OCI-LY3 (cell line): Measurements from ENCODE around the gene TRPT1.

Experiments
- H2AFZ ChIP-seq: fragments of 200-600, 300-600 bp; shearing (Covaris generic); 2 replicates; pipeline ENCODE4 v1.6.0; 2014; ENCODE audit warnings: antibody characterized with exemption, low read depth, low read length
- H3K27ac ChIP-seq: fragments of 200-600, 300-600 bp; sonication (generic); 2 replicates; pipeline ENCODE4 v1.5.1; 2014; ENCODE audit warnings: mild to moderate bottlenecking, low read length, moderate library complexity, mixed read lengths
- H3K27me3 ChIP-seq: fragments of 200-600, 300-600 bp; sonication (generic); 2 replicates; pipeline ENCODE4 v1.6.1; 2014; ENCODE audit warnings: low read depth, low read length, mixed read lengths
- H3K36me3 ChIP-seq: fragments of 200-600, 300-600 bp; sonication (generic); replicated peaks from 2 replicates; pipeline ENCODE3; 2014; ENCODE audit warnings: low read depth, low read length, mixed read lengths
- H3K4me1 ChIP-seq: fragments of 300-600, 200-600 bp; sonication (generic); 2 replicates; pipeline ENCODE4 v1.6.1; 2014; ENCODE audit warnings: low read length, mixed read lengths
- H3K4me2 ChIP-seq: fragments of 200-600, 300-600 bp; sonication (generic); 2 replicates; pipeline ENCODE4 v1.6.1; 2014; ENCODE audit warnings: low read length, mixed read lengths
- H3K4me3 ChIP-seq: fragments of 300-600, 200-600 bp; sonication (generic); 2 replicates; pipeline ENCODE4 v1.5.1; 2014; ENCODE audit warnings: antibody characterized with exemption, mild to moderate bottlenecking, low read length, moderate library complexity
- H3K79me2 ChIP-seq: fragments of 300-600, 200-600 bp; shearing (Covaris generic); 2 replicates; pipeline ENCODE4 v1.6.1; 2014; ENCODE audit warnings: mild to moderate bottlenecking, low read length, mixed read lengths
- H3K9ac ChIP-seq: fragments of 300-600, 200-600 bp; shearing (Covaris generic); 2 replicates; pipeline ENCODE4 v1.6.0; 2014; ENCODE audit warnings: mild to moderate bottlenecking, low read length, moderate library complexity
- H3K9me3 ChIP-seq: fragments of 200-600, 300-600 bp; shearing (Covaris generic); 2 replicates; pipeline ENCODE4 v1.6.1; 2014; ENCODE audit warnings: low read length, mixed read lengths; ENCODE audit not compliant: insufficient read depth
- H4K20me1 ChIP-seq: fragments of 200-600, 300-600 bp; sonication (generic); 2 replicates; pipeline ENCODE4 v1.6.1; 2016; ENCODE audit warnings: low read length, mixed read lengths; ENCODE audit not compliant: insufficient read depth
- EZH2phosphoT487 ChIP-seq: fragments of 200-600 bp; shearing (Covaris generic); IDR thresholded peaks from 2 replicates; pipeline ENCODE4 v1.6.1; 2018; ENCODE audit warnings: antibody characterized with exemption, mixed run types, low read depth
- TF ChIP-seq, protein P1 (sequence below): fragments of 200-600, 300-600 bp; sonication (generic); IDR thresholded peaks from 2 replicates; pipeline ENCODE4 v1.5.1; 2014; ENCODE audit warnings: antibody characterized with exemption, low read length, low read depth

The TRPT1 gene

DNA sequence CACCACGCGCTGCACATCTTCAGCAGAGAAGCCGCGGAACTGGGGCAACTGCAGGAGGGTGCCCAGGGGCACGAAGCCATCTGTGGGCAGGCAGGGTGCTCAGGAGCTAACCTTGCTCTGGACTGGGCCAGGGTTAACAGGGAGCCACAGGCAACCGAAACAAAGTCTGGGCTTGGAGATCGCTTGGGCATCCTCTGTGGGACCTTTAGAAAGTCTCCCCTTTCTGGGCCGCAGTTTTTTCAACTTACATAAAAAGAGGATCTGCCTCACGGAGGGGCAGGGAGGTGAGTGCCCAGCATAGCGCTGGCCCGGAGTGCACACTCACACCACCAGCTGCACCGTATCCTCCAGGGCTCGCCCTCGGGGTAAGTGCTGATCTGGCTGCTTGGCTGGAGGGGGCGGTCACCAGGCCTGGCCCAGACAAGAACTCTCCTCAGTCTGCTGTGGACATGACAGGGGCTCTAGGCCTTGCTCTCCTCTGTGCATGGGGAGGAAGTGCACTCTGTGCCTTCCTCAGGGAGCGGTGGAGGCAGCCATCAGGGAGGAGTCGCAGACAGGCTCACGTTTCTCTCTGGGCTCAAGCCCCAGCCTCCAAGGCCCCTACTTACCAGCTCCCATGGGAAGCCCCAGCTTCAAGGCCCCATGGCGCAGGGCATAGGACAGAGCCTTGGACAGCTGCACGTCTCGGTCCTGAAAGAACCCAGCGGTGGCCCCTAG lies 937 bp downstream of the TRPT1 start:
- TF ChIP-seq, protein P1, sequence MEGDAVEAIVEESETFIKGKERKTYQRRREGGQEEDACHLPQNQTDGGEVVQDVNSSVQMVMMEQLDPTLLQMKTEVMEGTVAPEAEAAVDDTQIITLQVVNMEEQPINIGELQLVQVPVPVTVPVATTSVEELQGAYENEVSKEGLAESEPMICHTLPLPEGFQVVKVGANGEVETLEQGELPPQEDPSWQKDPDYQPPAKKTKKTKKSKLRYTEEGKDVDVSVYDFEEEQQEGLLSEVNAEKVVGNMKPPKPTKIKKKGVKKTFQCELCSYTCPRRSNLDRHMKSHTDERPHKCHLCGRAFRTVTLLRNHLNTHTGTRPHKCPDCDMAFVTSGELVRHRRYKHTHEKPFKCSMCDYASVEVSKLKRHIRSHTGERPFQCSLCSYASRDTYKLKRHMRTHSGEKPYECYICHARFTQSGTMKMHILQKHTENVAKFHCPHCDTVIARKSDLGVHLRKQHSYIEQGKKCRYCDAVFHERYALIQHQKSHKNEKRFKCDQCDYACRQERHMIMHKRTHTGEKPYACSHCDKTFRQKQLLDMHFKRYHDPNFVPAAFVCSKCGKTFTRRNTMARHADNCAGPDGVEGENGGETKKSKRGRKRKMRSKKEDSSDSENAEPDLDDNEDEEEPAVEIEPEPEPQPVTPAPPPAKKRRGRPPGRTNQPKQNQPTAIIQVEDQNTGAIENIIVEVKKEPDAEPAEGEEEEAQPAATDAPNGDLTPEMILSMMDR: no peak
- no peak for TF ChIP-seq EZH2phosphoT487
- Histone ChIP-seq H2AFZ (no peak overlapping the region), H3K4me2 (peak overlapping the region; percentile 76), H3K36me3 (peaks cover 17% of the 10 kb centered on the region), H3K4me1 (peaks cover 19% of the 10 kb centered on the region), H3K9me3 (no peaks in the 10 kb centered on the region), H3K9ac (peak overlapping the region; percentile 96), H3K79me2 (peaks cover 17% of the 10 kb centered on the region), H3K27ac (peak overlapping the region; percentile 68), H4K20me1 (no peaks in the 10 kb centered on the region), H3K27me3 (no peaks in the 10 kb centered on the region), H3K4me3 (peak overlapping the region; percentile 95)

DNA sequence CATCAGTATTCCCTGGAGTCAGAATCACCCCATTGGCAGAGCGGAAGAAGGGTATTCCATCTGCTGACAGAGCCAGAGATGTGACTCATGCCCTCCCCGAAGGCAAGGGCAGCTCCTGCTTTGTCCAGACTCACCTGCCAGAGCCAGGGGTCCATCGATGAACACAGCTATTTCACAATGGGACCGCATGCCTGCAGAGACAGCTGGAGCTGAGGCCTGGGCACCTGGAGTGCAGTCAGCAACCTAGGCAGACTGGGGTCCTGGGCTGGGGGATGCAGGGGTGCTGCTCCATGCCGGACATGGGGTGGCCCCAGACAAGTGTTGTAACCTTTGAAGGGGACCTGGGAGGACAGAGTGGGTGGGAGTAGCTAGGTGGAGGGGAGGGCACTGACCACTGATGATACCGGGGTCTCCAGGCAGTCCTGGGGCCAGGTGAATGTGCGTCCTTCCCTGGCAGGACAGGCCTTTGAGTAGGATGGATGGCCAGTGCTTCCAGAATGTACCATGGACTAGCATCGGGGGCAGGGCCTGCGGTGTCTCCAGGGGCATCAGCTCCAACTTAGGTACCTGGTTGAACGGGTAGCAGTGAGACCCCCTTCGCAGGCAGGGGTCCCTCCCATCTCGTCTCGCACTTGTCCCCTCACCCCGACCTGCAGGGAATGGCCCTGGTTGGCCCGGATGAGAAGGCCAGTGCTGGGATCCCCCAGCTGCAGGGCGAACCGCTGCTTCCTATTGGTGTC lies 1.7 kb downstream of the TRPT1 start:
- Histone ChIP-seq H2AFZ (no peak overlapping the region), H3K27ac (no peak overlapping the region)

DNA sequence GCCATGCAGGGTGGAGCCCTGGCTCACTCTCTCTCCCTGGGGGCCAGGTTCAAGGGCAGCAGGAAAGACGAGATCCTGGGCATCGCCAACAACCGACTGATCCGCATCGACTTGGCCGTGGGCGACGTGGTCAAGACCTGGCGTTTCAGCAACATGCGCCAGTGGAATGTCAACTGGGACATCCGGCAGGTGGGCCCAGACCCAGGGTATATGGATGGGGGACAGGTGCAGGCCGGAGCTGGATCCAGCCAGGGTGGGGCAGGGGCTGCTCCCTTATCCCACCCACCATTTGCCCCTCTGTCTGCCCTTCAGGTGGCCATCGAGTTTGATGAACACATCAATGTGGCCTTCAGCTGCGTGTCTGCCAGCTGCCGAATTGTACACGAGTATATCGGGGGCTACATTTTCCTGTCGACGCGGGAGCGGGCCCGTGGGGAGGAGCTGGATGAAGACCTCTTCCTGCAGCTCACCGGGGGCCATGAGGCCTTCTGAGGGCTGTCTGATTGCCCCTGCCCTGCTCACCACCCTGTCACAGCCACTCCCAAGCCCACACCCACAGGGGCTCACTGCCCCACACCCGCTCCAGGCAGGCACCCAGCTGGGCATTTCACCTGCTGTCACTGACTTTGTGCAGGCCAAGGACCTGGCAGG lies 2.9 kb downstream of the TRPT1 start:
- Histone ChIP-seq H4K20me1 (no peaks in the 10 kb centered on the region), H3K9ac (no peak overlapping the region), H3K4me3 (no peak overlapping the region), H3K9me3 (no peaks in the 10 kb centered on the region), H3K4me1 (peaks cover 20% of the 10 kb centered on the region), H3K4me2 (no peak overlapping the region), H3K79me2 (peaks cover 17% of the 10 kb centered on the region), H3K27ac (no peak overlapping the region), H2AFZ (no peak overlapping the region), H3K27me3 (no peaks in the 10 kb centered on the region), H3K36me3 (peaks cover 33% of the 10 kb centered on the region)
- TF ChIP-seq, protein P1: no peak
- TF ChIP-seq EZH2phosphoT487: no peak

More for the DNA sequence above, 1.7 kb downstream of the TRPT1 start:
- Histone ChIP-seq H3K27me3 (no peaks in the 10 kb centered on the region), H3K79me2 (peaks cover 17% of the 10 kb centered on the region), H4K20me1 (no peaks in the 10 kb centered on the region), H3K4me3 (no peak overlapping the region), H3K4me1 (peaks cover 20% of the 10 kb centered on the region), H3K4me2 (no peak overlapping the region), H3K9me3 (no peaks in the 10 kb centered on the region), H3K9ac (no peak overlapping the region), H3K36me3 (peaks cover 24% of the 10 kb centered on the region)
- no peak for TF ChIP-seq EZH2phosphoT487
- TF ChIP-seq, protein P1: no peak

DNA sequence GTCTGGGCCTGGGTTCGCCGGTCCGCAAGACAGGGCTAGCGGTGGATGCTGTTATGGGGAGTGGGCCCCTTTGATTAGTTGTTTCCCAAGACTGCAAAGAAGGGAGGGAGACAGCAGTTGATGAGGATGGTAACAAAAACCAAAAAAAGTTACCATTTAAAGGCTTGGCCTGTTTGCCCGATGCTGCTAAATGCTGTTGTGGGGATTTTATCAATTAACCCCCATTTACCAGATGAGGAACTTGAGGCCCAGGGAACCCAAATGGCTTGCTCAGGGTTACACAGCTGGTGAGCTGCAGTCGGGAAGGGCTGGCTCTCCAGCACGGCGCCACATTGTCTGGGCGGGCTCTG lies 3.4 kb downstream of the TRPT1 start:
- Histone ChIP-seq H3K4me1 (peaks cover 19% of the 10 kb centered on the region), H3K4me3 (no peak overlapping the region), H3K4me2 (no peak overlapping the region), H3K36me3 (peaks cover 33% of the 10 kb centered on the region), H3K79me2 (peaks cover 17% of the 10 kb centered on the region), H3K9me3 (no peaks in the 10 kb centered on the region), H3K27ac (no peak overlapping the region), H2AFZ (no peak overlapping the region), H4K20me1 (no peaks in the 10 kb centered on the region), H3K27me3 (no peaks in the 10 kb centered on the region), H3K9ac (no peak overlapping the region)
- TF ChIP-seq, protein P1: no peak
- TF ChIP-seq EZH2phosphoT487: no peak
